ENCODE results near the gene SYNJ1.

- TF ChIP-seq CTCF (IDR thresholded peaks at IDR 0.05) (no peak), POLR2A (IDR thresholded peaks at IDR 0.05) (no peak)
Measured at GRCh38 chr21:32581732-32582131, 146.1 kb downstream of the SYNJ1 start.
